Thyroid gland (tissue), 4 donors: Measurements from ENCODE around the gene PHC2. TPM values are rescaled to one million over a fixed set of nuclear protein-coding genes. Genes with fewer than 3 reads are reported as not detected.
"Not testable (repeated sequence)": the region's sequence is repeated elsewhere in the genome, so short reads cannot be mapped to it uniquely, and the experiment has no call there.

Experiments used
- DNase-seq, 2 donors: peaks; one replicate each; pipeline ENCODE4 v3.0.0-alpha.2; 2019
- H3K27ac ChIP-seq, 3 donors: fragments of 200-600 bp; sonication (generic); 1 replicate in 2 of 3; 2 replicates in 1 of 3; pipeline ENCODE4 v1.5.1; 2016 to 2019; ENCODE audit warnings: mild to moderate bottlenecking in 1 of 3, moderate library complexity in 1 of 3
- H3K27me3 ChIP-seq: fragments of 200-600 bp; sonication (generic); one replicate; pipeline ENCODE4 v1.5.1; 2019
- H3K36me3 ChIP-seq, 2 donors: fragments of 200-600 bp; sonication (generic); one replicate each; pipeline ENCODE4 v1.5.1; 2016 to 2019
- H3K4me1 ChIP-seq, 2 donors: fragments of 200-600 bp; sonication (generic); one replicate each; pipeline ENCODE4 v1.5.1; 2017 to 2019
- H3K4me3 ChIP-seq, 3 donors: fragments of 200-600 bp; sonication (generic); replicated peaks in 1 of 3; 1 replicate in 2 of 3; 2 replicates in 1 of 3; pipeline ENCODE4 v1.5.1; 2016; ENCODE audit warnings: mild to moderate bottlenecking in 1 of 3
- H3K9me3 ChIP-seq: fragments of 200-600 bp; sonication (generic); one replicate; pipeline ENCODE4 v1.5.1; 2017
- CTCF ChIP-seq, 6 experiments: fragments of 200-600 bp in 3 of 6; fragments of 450-650 bp in 3 of 6; sonication (generic) in 3 of 6; IDR thresholded peaks; one replicate each; pipeline ENCODE4 v1.5.1; 2016 to 2019; ENCODE audit warnings: antibody characterized with exemption in 6 of 6, mild to moderate bottlenecking in 2 of 6, inconsistent platforms in 1 of 6, moderate library complexity in 1 of 6
- POLR2A ChIP-seq, 2 donors: fragments of 450-650 bp; IDR thresholded peaks; one replicate each; pipeline ENCODE4 v1.6.1; 2017; ENCODE audit warnings: antibody characterized with exemption in 2 of 2, mild to moderate bottlenecking in 2 of 2, moderate library complexity in 1 of 2
- WGBS, 2 donors: methylation state at CpG; one replicate each; pipeline ENCODE4 v1.1.5; 2017; 5-methylcytosine and 5-hydroxymethylcytosine counted together
- intact Hi-C: fragments of 100-400 bp; cut with DNase I; formaldehyde crosslinking; loops from one replicate; pipeline ENCODE4 v1.15.1; 2023
- total RNA-seq, 4 donors: library from RNA; depleted of rRNA; stranded (reverse); fragments of >200 nt; gene quantifications; one replicate each; pipeline ENCODE4 v1.2.3, GENCODE V29; 2016

The PHC2 gene
- total RNA-seq, 4 donors from 2014 or later = 86.8 to 150 (median 113) TPM

GRCh38 chr1:33310702-33311101 lies 120.2 kb downstream of the PHC2 start:
- Histone ChIP-seq H3K4me3 (no peak overlapping the region), H3K9me3 (no peaks in the 10 kb centered on the region), H3K27me3 (no peaks in the 10 kb centered on the region), H3K36me3 (no peaks in the 10 kb centered on the region), H3K27ac (no peak overlapping the region), H3K4me1 (peaks cover 8 to 25% of the 10 kb centered on the region in 2 donors)
- DNase-seq = peak in 1 of 2 donors; percentile 2
- 89 to 96% methylated on average over 5 to 7 of the region's 8 CpGs for WGBS, 2 donors
- intact Hi-C loops = no loop called here
- TF ChIP-seq CTCF (IDR thresholded peaks at IDR 0.05) (no peak), POLR2A (IDR thresholded peaks at IDR 0.05) (no peak)

GRCh38 chr1:33309351-33309750 lies 121.5 kb downstream of the PHC2 start:
- 96% methylated on average over 9 of the region's 32 CpGs; no CpG with 5 or more reads in 1 of the 2 donors for WGBS, 2 donors
- intact Hi-C loops = not testable (repeated sequence)

GRCh38 chr1:33307494-33307864 lies 123.4 kb downstream of the PHC2 start:
- Histone ChIP-seq H3K27me3 (no peaks in the 10 kb centered on the region), H3K4me1 (peaks cover 2 to 26% of the 10 kb centered on the region in 2 donors), H3K27ac (no peak overlapping the region), H3K9me3 (no peaks in the 10 kb centered on the region), H3K36me3 (no peaks in the 10 kb centered on the region), H3K4me3 (no peak overlapping the region)
- no peak for TF ChIP-seq POLR2A (IDR thresholded peaks at IDR 0.05)
- TF ChIP-seq CTCF (IDR thresholded peaks at IDR 0.05) = no peak
- intact Hi-C loops = no loop called here
- DNase-seq = no peak
- WGBS, 2 donors = 90 to 96% methylated on average over 2 to 3 of the region's 5 CpGs

More at GRCh38 chr1:33309351-33309750, 121.5 kb downstream of the PHC2 start:
- H3K27me3 ChIP-seq, H3K36me3 ChIP-seq, H3K4me3 ChIP-seq, H3K9me3 ChIP-seq, H3K27ac ChIP-seq: not testable (repeated sequence)
- peaks cover 8 to 25% of the 10 kb centered on the region in 2 donors for H3K4me1 ChIP-seq
- peak in 1 of 2 donors; percentile 3 for DNase-seq

GRCh38 chr1:33306653-33307493 lies 124.0 kb downstream of the PHC2 start:
- 40 to 100% methylated on average over 5 to 24 of the region's 113 CpGs for WGBS, 2 donors
- H3K4me1 ChIP-seq = peaks cover 0 to 28% of the 10 kb centered on the region in 2 donors
- peak; percentile 41 to 50 for DNase-seq
- no peaks in the 10 kb centered on the region for H3K36me3 ChIP-seq
- peak overlapping the region in 1 of 3 donors; percentile 13 for H3K4me3 ChIP-seq
- no peak overlapping the region for H3K27ac ChIP-seq
- TF ChIP-seq CTCF (IDR thresholded peaks at IDR 0.05) (no peak), POLR2A (IDR thresholded peaks at IDR 0.05) (no peak)
- no peaks in the 10 kb centered on the region for H3K9me3 ChIP-seq
- intact Hi-C loops = no loop called here
- H3K27me3 ChIP-seq = no peaks in the 10 kb centered on the region

- H3K4me1 ChIP-seq = peaks cover 8 to 35% of the 10 kb centered on the region in 2 donors
- no peak overlapping the region for H3K27ac ChIP-seq
- no peaks in the 10 kb centered on the region for H3K36me3 ChIP-seq
- no peaks in the 10 kb centered on the region for H3K9me3 ChIP-seq
- WGBS, 2 donors = 75 to 90% methylated on average over 12 to 20 of the region's 20 CpGs
- TF ChIP-seq POLR2A (IDR thresholded peaks at IDR 0.05) (no peak), CTCF (IDR thresholded peaks at IDR 0.05) (no peak)
- intact Hi-C loops = no loop called here
- no peaks in the 10 kb centered on the region for H3K27me3 ChIP-seq
- H3K4me3 ChIP-seq = peak overlapping the region in 1 of 3 donors; percentile 13
- DNase-seq = no peak
Observed at GRCh38 chr1:33305816-33306652, 124.9 kb downstream of the PHC2 start.
